ENCODE data around the gene PARVG. TPM values are rescaled to one million over a fixed set of nuclear protein-coding genes. Genes with fewer than 3 reads are reported as not detected.

PARVG gene
- total RNA-seq, 1 donor from 2014 or later = 0.23 TPM

DNA sequence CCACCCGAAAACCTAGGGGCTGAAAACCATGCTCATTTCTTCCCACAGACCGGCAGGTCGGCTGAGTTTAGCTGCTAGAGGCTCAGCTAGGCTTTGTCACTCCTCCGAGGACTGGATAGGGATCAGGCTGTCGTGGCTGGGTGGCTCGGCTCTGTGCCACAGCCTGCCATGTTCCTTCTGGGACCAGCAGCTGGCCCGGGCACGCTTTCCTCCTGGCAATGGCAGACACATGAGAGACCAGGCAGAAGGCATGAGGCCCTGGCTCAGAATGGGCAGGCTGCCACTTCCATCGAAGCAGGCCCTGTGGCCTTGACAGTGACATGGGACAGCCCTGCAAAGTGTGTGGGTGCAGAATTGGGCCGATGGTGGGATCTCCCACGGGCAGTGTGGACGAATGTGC lies 20.9 kb downstream of the PARVG start:
- Mint-ChIP-seq H3K27me3 (ENCODE audit: low read depth, unreplicated experiment) (peaks cover 34% of the 10 kb centered on the region), H3K36me3 (ENCODE audit: low read depth, unreplicated experiment) (no peaks in the 10 kb centered on the region), H3K9me3 (ENCODE audit: unreplicated experiment) (no peaks in the 10 kb centered on the region), H3K27ac (ENCODE audit: unreplicated experiment) (no peak overlapping the region), H3K4me3 (ENCODE audit: unreplicated experiment) (no peak overlapping the region), H3K4me1 (ENCODE audit: low read depth, unreplicated experiment) (peaks cover 17% of the 10 kb centered on the region)
- Histone ChIP-seq H3K27me3 (ENCODE audit: insufficient read depth, low read length) (peaks cover 2% of the 10 kb centered on the region), H4K20me1 (ENCODE audit: insufficient read depth, low read length) (no peaks in the 10 kb centered on the region), H3K9me3 (ENCODE audit: insufficient read depth, low read depth, low read length) (no peaks in the 10 kb centered on the region), H3K4me2 (ENCODE audit: low read length) (peak overlapping the region; percentile 39), H3K79me2 (ENCODE audit: insufficient read depth, low read length) (no peaks in the 10 kb centered on the region), H3K4me3 (ENCODE audit: insufficient read depth, low read depth, low read length) (no peak overlapping the region), H2AFZ (ENCODE audit: low read depth, low read length) (no peak overlapping the region), H3K27ac (ENCODE audit: low read depth, low read length) (no peak overlapping the region), H3K4me1 (ENCODE audit: insufficient read depth, low read length) (peaks cover 6% of the 10 kb centered on the region), H3K9ac (ENCODE audit: low read length) (no peak overlapping the region), H3K36me3 (ENCODE audit: insufficient read depth, low read length) (no peaks in the 10 kb centered on the region)
- DNase-seq (ENCODE audit: low read depth) = no peak
- no peak for TF ChIP-seq EZH2 (IDR thresholded peaks at IDR 0.05; ENCODE audit: insufficient read depth, low read length)
- TF ChIP-seq, protein P1, sequence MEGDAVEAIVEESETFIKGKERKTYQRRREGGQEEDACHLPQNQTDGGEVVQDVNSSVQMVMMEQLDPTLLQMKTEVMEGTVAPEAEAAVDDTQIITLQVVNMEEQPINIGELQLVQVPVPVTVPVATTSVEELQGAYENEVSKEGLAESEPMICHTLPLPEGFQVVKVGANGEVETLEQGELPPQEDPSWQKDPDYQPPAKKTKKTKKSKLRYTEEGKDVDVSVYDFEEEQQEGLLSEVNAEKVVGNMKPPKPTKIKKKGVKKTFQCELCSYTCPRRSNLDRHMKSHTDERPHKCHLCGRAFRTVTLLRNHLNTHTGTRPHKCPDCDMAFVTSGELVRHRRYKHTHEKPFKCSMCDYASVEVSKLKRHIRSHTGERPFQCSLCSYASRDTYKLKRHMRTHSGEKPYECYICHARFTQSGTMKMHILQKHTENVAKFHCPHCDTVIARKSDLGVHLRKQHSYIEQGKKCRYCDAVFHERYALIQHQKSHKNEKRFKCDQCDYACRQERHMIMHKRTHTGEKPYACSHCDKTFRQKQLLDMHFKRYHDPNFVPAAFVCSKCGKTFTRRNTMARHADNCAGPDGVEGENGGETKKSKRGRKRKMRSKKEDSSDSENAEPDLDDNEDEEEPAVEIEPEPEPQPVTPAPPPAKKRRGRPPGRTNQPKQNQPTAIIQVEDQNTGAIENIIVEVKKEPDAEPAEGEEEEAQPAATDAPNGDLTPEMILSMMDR (IDR thresholded peaks at IDR 0.05; ENCODE audit: insufficient read depth, low read depth, low read length) = no peak
- FAIRE-seq = no peak

DNA sequence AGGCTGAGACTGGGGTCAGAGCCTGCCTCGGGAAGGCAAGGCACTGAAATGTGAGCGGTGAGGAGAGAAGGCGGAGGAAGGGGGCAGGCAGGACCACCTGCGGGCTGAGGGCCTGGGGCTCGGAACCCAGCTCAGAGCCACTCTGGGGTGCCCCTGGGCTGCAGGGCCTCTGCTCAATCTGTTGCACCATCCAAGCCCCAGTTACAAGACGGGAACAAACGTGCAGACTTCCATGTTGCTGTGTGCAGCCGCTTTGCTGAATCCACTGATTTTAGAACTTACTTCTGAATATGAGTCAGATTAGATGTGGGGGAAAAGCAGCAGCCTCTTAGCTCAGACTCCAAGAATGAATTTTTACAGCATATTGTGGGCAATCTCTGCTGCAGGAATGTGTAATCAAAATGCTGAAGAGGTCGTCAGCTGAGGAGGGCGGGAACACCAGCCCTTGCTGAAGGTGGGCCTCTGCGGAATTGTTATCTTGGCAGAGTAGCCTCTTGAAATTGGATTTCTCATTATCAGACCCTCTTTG lies 21.6 kb downstream of the PARVG start:
- no peaks in the 10 kb centered on the region for H3K9me3 ChIP-seq (ENCODE audit: insufficient read depth, low read depth, low read length)
- FAIRE-seq = no peak
- Mint-ChIP-seq H3K27ac (ENCODE audit: unreplicated experiment) (no peak overlapping the region), H3K27me3 (ENCODE audit: low read depth, unreplicated experiment) (peaks cover 31% of the 10 kb centered on the region), H3K36me3 (ENCODE audit: low read depth, unreplicated experiment) (no peaks in the 10 kb centered on the region), H3K4me1 (ENCODE audit: low read depth, unreplicated experiment) (peaks cover 17% of the 10 kb centered on the region), H3K9me3 (ENCODE audit: unreplicated experiment) (no peaks in the 10 kb centered on the region), H3K4me3 (ENCODE audit: unreplicated experiment) (no peak overlapping the region)
- peak overlapping the region; percentile 39 for H3K4me2 ChIP-seq (ENCODE audit: low read length)
- H3K27me3 ChIP-seq (ENCODE audit: insufficient read depth, low read length) = peaks cover 2% of the 10 kb centered on the region
- H3K79me2 ChIP-seq (ENCODE audit: insufficient read depth, low read length) = no peaks in the 10 kb centered on the region
- peak; percentile 88 for DNase-seq (ENCODE audit: low read depth)
- TF ChIP-seq EZH2 (IDR thresholded peaks at IDR 0.05; ENCODE audit: insufficient read depth, low read length) = no peak
- TF ChIP-seq, protein P1 (IDR thresholded peaks at IDR 0.05; ENCODE audit: insufficient read depth, low read depth, low read length) = no peak
- H4K20me1 ChIP-seq (ENCODE audit: insufficient read depth, low read length) = no peaks in the 10 kb centered on the region
- H3K4me3 ChIP-seq (ENCODE audit: insufficient read depth, low read depth, low read length) = no peak overlapping the region
- no peak overlapping the region for H3K9ac ChIP-seq (ENCODE audit: low read length)
- H3K27ac ChIP-seq (ENCODE audit: low read depth, low read length) = no peak overlapping the region
- peaks cover 6% of the 10 kb centered on the region for H3K4me1 ChIP-seq (ENCODE audit: insufficient read depth, low read length)
- no peaks in the 10 kb centered on the region for H3K36me3 ChIP-seq (ENCODE audit: insufficient read depth, low read length)
- no peak overlapping the region for H2AFZ ChIP-seq (ENCODE audit: low read depth, low read length)

DNA sequence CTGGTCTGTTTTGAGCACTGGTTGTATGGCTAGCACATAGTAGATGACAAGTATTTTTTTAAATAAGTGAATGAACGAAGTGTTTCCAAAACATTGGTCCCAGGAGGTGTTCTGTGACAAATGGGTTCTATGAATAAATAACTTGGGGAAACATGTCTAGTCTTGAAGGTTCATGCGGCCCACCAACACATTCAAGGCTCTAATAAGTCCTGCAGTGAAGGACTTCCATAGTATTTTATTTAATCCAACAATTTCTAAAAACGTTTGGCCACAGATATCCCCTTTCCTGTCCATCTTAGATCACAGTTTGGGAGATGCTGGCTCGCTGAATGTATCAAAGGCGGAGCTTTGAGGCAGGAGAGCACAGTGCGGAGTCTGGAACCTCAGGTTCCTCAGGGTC lies 22.5 kb downstream of the PARVG start:
- FAIRE-seq = no peak
- Histone ChIP-seq H3K36me3 (ENCODE audit: insufficient read depth, low read length) (no peaks in the 10 kb centered on the region), H4K20me1 (ENCODE audit: insufficient read depth, low read length) (no peaks in the 10 kb centered on the region), H3K79me2 (ENCODE audit: insufficient read depth, low read length) (no peaks in the 10 kb centered on the region), H3K4me1 (ENCODE audit: insufficient read depth, low read length) (peaks cover 6% of the 10 kb centered on the region), H2AFZ (ENCODE audit: low read depth, low read length) (no peak overlapping the region), H3K4me2 (ENCODE audit: low read length) (no peak overlapping the region), H3K27me3 (ENCODE audit: insufficient read depth, low read length) (no peaks in the 10 kb centered on the region), H3K4me3 (ENCODE audit: insufficient read depth, low read depth, low read length) (no peak overlapping the region), H3K9me3 (ENCODE audit: insufficient read depth, low read depth, low read length) (no peaks in the 10 kb centered on the region), H3K9ac (ENCODE audit: low read length) (no peak overlapping the region), H3K27ac (ENCODE audit: low read depth, low read length) (no peak overlapping the region)
- no peak for DNase-seq (ENCODE audit: low read depth)
- TF ChIP-seq EZH2 (IDR thresholded peaks at IDR 0.05; ENCODE audit: insufficient read depth, low read length) = no peak
- TF ChIP-seq, protein P1 (IDR thresholded peaks at IDR 0.05; ENCODE audit: insufficient read depth, low read depth, low read length) = no peak
- Mint-ChIP-seq H3K27me3 (ENCODE audit: low read depth, unreplicated experiment) (peaks cover 31% of the 10 kb centered on the region), H3K27ac (ENCODE audit: unreplicated experiment) (no peak overlapping the region), H3K9me3 (ENCODE audit: unreplicated experiment) (no peaks in the 10 kb centered on the region), H3K36me3 (ENCODE audit: low read depth, unreplicated experiment) (no peaks in the 10 kb centered on the region), H3K4me1 (ENCODE audit: low read depth, unreplicated experiment) (peaks cover 17% of the 10 kb centered on the region), H3K4me3 (ENCODE audit: unreplicated experiment) (no peak overlapping the region)
